HL-60/S4 treated with retinoic acid at 250 ng/mL for 4 days and 3 days (cell line): ENCODE data around the gene MEGF11.

Experiments
- in situ Hi-C: fragments of 300-500 bp; cut with MboI; formaldehyde crosslinking; loops from 2 replicates; pipeline ENCODE4 v1.7.0; 2022; ENCODE audit warnings: low sequenced_read_pairs

MEGF11 gene

DNA sequence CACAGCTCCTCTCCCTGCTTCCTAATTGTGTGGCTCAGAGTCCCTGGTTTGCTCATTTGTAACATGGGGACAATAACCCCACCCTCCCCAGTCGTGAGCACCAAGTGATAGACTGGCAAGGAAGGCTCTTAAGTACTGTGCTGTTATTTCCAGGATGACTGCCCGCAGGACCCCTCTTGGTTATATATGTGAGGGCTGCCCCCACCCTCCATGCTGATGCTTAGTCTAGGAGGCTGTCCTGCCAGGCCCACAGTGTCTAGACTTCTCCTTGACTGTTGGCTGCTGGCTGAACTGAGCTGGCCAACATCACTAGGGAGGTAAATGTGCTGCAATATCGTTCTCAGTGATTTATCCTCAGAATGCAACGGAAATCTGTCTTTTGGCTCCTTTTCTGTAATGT is 339.2 kb downstream of the MEGF11 start:
- in situ Hi-C loops = no loop called here

DNA sequence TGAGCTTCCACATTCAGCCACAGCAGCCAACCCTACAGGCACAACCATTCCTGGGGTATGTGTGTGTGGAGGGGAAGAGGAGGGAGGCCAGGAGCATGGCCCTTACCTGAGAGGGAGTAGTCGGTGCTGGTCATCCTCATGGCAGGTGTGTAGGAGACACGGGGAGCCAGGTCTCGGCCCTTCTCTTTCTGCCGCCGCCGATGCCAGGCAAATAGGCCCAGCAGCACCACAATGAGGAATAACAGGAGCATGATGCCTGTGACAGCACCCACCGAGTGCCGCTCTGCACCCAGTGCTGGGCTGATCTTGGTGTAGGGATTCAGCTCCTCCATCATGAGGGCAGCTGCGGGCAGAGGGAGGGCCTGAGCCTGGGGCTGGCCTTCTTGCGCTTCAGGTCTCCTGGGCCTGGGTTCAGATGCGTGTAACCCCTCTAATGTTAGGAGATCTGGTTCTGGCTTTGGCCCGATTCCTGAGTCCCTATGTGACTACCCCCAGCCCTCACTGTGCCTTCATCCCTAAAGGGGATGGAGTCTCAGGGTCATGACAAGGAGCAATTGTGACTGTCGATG is 339.8 kb downstream of the MEGF11 start:
- in situ Hi-C loops = no loop called here

DNA sequence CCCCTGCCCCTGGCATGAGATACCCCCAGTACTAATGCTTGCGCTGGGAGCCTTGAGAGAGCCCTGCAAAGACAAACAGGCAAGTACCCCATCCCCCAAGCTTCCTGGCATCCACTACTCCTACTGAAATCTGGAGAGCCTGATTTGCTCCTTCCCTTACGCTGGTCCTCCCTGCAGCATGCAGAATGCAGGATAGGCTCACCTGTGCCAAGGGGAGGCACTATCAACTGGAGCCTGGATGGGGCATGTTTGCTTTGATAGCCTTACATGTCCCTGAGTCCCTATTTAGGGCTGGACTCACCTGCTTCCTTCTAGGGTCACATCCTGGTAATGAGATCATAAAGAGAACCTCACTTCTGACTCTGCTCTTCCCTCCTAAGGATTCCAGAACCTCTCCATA is 341.3 kb downstream of the MEGF11 start:
- in situ Hi-C loops = no loop called here

GRCh38 chr15:65910341-65910740 is 343.2 kb downstream of the MEGF11 start:
- in situ Hi-C loops = no loop called here

- in situ Hi-C loops = no loop called here
These were observed 343.7 kb downstream of the MEGF11 start for GRCh38 chr15:65909831-65910230.

- in situ Hi-C loops = no loop called here
These were observed 344.7 kb downstream of the MEGF11 start for GRCh38 chr15:65908876-65909275.

DNA sequence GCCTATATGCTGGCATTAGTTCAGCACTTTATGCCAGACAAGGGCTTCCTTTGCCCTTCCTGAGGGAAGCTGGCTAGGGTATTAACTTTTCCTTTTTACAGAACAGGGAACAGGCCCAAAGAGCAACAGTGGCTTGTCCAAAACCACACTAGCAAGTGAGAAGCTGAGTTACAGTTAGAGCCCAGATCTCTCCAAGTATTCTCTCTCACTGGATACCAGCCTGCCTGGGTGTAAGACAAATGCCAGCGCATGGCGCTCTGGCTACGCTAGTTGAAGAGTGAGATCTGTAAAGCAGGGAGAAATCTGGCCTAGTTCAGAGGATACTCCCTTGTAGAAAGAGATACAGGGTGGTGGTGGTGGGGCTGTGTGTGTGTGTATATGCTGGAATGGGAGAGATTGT is 345.9 kb downstream of the MEGF11 start:
- in situ Hi-C loops = no loop called here

DNA sequence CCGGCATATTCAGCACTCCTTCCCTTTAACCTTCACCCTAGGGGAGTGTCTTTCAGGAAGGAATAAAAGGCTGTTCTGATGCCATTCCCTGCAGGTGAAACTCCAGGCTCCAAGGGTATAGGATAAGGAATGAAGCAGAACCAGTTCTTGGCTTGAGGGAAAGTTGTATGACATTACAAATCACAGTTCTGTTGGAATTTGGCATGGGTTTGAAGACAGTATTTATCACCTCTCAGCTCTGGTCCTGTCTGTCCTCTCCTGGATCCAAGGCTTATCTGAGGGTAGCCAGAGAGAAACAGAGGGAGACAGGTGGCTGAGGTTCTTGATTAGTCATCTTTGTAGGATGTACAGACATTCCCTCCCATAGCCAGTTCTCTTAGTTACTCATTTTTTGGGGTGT is 347.2 kb downstream of the MEGF11 start:
- in situ Hi-C loops = no loop called here

- in situ Hi-C loops = no loop called here
These were observed 349.2 kb downstream of the MEGF11 start for GRCh38 chr15:65904301-65904700.

DNA sequence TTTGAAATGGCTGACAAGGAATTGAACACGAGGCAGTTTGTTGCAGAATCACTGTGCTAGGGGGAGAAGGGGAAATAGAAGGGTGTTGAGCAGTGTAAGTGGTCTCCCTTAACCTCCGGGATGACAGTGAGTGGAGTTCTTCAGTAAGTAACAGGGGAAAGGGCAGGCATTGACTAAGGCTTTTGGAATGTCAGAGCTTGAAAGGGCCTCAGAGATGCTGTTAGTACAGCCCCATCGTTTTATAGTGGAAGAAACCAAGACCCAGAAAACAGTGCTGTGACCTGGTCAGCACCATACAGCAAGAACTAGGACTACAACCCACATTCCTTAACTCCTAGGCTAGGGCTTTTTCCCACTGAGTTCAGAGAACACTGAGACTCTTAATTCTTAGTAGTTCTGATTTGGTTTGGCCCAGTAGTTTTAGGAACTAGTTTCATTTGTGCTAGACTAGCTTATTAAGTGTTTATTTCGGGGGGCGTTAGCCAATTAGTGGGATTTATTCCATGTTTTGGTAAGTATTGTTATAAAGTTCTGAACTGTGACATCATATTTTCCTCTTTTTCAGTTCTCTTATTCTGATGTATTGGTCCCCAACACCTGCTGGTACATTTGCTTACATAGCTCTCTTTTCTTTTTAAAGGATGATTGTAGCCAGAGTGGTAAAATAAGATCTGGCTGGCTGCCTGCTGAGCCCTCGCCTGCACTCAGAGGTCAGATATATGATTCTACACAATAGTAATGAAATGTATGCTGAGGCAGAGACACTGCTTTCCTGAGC is 350.1 kb downstream of the MEGF11 start:
- in situ Hi-C loops = no loop called here

DNA sequence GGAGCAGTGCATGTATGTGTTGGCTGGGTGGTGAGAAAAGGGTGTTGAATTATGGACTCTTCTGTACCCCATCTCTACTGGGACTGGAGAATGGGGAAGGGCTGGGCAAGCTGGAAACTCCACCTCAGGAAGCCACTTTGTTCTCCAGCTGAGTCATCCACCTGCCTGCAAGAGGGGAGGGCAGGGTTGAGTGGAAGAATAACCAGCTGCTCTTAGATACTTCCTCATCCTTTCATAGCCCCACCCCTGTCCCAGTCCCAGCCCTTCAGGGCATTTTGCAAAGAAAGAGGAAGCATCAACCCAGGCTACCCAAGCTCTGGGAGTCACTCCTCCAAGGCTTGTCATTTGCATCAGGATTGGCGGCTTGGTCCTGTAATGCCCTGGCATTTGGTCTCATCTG is 351.2 kb downstream of the MEGF11 start:
- in situ Hi-C loops = no loop called here

- in situ Hi-C loops = no loop called here
These were observed 351.7 kb downstream of the MEGF11 start for GRCh38 chr15:65901836-65902235.

GRCh38 chr15:65901336-65901735 is 352.2 kb downstream of the MEGF11 start:
- in situ Hi-C loops = no loop called here

- in situ Hi-C loops = no loop called here
These were observed 353.1 kb downstream of the MEGF11 start for GRCh38 chr15:65900488-65900887.

DNA sequence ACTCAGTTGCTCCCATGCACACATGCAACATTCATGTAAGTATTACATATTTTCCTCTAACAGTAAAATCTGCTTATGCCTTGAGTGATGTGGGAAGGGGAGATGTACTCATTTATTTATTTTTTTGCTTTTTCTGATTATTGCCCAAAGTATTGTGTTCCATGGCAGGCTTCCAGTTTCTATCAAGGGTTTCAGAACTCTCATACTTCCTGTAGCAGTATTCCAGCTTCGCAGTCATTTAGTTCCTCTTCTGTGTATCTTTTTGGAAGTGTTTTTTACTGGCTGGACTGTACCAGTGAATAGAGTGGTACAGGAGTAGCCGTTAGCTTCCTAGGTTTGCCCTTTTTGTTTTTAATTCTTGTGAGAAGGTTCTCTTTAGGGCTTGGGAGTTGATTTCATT is 357.3 kb downstream of the MEGF11 start:
- in situ Hi-C loops = no loop called here

DNA sequence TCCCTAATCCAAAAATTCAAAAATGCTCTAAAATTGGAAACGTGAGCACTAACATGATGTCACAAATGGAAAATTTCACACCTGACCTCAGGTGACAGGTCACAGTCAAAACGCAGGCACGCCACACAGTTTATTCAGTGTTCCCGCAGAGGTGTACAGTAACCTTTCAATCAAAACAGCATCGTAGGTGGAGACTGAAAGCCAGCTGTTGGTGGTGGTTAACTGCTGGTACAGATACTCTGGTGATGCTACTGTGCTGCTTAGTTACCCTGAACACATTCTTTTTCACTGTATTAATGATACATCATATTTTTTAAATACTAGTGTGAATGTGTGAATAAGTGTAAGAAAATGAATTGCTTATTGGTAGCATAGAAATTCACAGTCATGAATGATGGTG is 360.5 kb downstream of the MEGF11 start:
- in situ Hi-C loops = no loop called here

GRCh38 chr15:65888981-65889380 is 364.6 kb downstream of the MEGF11 start:
- in situ Hi-C loops = no loop called here

DNA sequence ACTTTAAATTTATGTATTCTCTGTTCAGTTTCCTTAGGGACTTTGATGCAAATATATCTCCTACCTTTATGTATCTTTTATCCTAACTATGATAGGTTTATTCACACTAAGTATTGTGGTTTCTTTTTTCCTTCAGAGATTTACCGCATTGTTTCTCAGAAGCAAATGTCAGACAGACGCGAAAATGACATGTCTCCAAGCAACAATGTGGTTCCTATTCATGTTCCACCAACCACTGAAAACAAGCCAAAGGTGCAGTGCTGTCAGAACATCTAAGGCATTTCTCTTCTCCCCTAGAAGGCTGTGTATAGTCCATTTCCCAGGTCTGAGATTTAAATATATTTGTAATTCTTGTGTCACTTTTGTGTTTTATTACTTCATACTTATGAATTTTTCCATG is 366.0 kb downstream of the MEGF11 start:
- in situ Hi-C loops = no loop called here

DNA sequence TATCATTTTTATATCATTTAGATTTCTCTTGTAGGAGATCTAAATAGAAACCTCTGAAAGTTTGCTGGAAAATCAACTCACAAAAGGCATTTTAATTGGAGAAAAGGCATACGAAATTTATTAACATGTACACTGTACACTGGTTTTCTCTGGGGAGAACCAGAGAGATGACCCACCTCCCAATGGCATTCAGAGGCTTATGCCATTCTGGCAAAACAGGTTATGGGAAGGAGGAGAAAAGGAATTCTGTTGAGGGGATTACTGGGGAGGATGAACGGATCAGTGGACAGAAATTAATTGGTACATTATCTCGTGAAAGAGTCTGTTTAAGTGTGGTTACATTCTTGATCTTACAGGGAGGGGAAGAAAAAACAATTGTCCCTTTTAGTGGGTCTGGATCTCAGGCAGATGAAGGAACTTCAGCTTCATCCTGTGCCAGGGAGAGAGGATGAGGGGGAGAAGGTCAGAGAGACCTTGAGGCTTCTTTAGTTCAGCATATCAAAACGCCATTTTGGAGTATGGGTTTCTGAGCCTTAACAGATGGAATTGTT is 367.8 kb downstream of the MEGF11 start:
- in situ Hi-C loops = no loop called here

GRCh38 chr15:65884511-65884910 is 369.0 kb downstream of the MEGF11 start:
- in situ Hi-C loops = no loop called here

DNA sequence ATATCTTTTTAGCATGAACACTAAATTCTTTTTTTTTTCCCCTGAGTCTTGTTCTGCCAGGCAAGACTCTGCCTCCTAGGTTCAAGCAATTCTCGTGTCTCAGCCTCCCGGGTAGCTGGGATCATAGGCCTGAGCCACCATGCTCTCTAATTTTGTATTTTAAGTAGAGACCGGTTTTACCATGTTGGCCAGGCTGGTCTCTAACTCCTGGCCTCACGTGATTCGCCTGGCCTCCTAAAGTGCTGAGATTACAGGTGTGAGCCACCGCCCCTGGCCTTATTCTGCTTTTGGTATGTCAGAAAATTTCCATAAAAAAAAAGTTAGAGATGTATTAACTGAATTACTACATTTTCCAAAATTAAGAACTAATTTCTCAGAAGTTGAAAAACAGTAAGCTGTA is 370.0 kb downstream of the MEGF11 start:
- in situ Hi-C loops = no loop called here

GRCh38 chr15:65881766-65882434 is 371.6 kb downstream of the MEGF11 start:
- in situ Hi-C loops = no loop called here
